ENCODE measurements around the gene GTF3C4. TPM values are rescaled to one million over a fixed set of nuclear protein-coding genes. Genes with fewer than 3 reads are reported as not detected.

Gene GTF3C4
- polyA plus RNA-seq, 2 of the 4 experiments (the other 2 are of a cell fraction): 9.0 to 15.4 TPM

DNA sequence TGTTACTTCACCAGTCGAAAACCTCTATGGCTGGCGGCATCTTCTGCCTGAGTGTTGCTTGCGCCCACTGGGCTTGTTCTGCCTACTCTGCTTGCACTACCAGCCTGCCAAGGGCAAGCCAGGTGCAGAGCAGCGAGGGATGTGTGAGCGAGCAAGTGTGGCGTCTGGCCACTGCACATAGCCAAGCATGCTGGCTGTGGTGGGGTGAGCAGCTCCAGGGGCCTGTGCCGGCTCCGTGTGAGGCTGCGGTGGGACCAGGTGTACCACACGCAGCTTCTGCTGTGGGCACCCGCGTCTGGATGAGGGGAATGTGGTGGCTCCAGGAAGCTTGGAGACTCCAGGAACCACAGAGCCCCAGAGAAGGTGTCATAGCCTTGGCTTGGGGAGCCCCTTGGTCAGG lies 51.4 kb downstream of the GTF3C4 start:
- H3K9me3 ChIP-seq: no peaks in the 10 kb centered on the region
- no peak for DNase-seq (ENCODE audit: low read depth in 1 of 2, low spot score in 1 of 2)
- no peak for FAIRE-seq
- ChIA-PET POLR2A (no interaction called here), CTCF (interaction anchor here (0.7 to 0.9 kb wide), 2 partner anchors 26 to 81 kb away, joined by 3 to 4 read pairs; no protein-coding TSS in a partner anchor)
- no peak for ATAC-seq
- no peak overlapping the region for H3K4me2 ChIP-seq
- WGBS (ENCODE audit: missing lambda C conversion rate): 67% methylated on average over 7 of the region's 12 CpGs
- TF ChIP-seq HOXB5 (CRISPR knock-in tag; IDR thresholded peaks at IDR 0.05): no peak
- no peak for TF ChIP-seq RARB (CRISPR knock-in tag; IDR thresholded peaks at IDR 0.05)
- no peak for TF ChIP-seq ZNF302 (CRISPR knock-in tag; IDR thresholded peaks at IDR 0.05)
- no peak for TF ChIP-seq POLR2A (IDR thresholded peaks at IDR 0.05; ENCODE audit: low read length)
- no peak for TF ChIP-seq E2F6 (IDR thresholded peaks at IDR 0.05; ENCODE audit: borderline replicate concordance, low read depth)
- TF ChIP-seq MAZ (IDR thresholded peaks at IDR 0.05; ENCODE audit: borderline replicate concordance, low read depth, low read length): no peak
- no peak for TF ChIP-seq CBX2 (IDR thresholded peaks at IDR 0.05; ENCODE audit: borderline replicate concordance, low read depth)
- no peak for TF ChIP-seq NR3C1 (IDR thresholded peaks at IDR 0.05)
- no peak for TF ChIP-seq JUNB (IDR thresholded peaks at IDR 0.05)
- TF ChIP-seq RNF2 (IDR thresholded peaks at IDR 0.05; ENCODE audit: borderline replicate concordance, low read depth): no peak
- TF ChIP-seq HES2 (IDR thresholded peaks at IDR 0.05): no peak
- TF ChIP-seq PBX3 (IDR thresholded peaks at IDR 0.05): no peak
- no peak for TF ChIP-seq RAD21 (conservative IDR thresholded peaks at IDR 0.05 in 1 of 2, IDR thresholded peaks at IDR 0.05 in 1 of 2)
- no peak for TF ChIP-seq MAFK (IDR thresholded peaks at IDR 0.05; ENCODE audit: partially characterized antibody)
- no peak for TF ChIP-seq TP53 (CRISPR knock-in tag; IDR thresholded peaks at IDR 0.05)
- TF ChIP-seq MAX (IDR thresholded peaks at IDR 0.05): no peak
- TF ChIP-seq MYC (IDR thresholded peaks at IDR 0.05; ENCODE audit: borderline replicate concordance, low read length): no peak
- no peak for TF ChIP-seq KDM1A (IDR thresholded peaks at IDR 0.05; ENCODE audit: low read depth)
- no peaks in the 10 kb centered on the region for H3K4me1 ChIP-seq
- H3K27ac ChIP-seq: no peak overlapping the region
- H3K4me3 ChIP-seq: no peak overlapping the region

DNA sequence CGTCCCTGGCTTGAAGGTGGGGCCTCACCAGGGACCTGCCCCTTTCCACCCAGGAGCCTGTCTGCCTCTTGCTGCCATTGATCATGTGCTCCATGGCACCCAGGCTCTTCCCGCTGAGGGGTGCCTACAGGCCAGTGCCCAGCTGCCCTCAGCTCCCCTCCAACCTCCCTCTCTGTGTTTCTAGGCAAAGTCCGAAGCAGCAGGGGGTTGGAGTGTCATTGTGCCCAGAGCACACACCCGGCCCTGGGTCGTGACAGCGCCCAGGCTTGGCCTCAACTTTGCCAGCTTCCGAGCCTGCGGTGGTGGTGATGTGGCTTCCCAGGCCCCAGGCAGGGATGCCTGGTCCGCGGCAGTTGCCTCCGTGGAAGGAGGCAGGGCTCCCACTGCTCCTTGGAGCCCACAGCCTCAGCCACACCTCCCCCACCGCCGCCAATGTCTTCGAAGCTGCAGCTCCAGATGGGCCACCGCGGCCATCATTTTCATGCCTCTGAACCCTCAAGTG lies 52.4 kb downstream of the GTF3C4 start:
- ChIA-PET POLR2A (no interaction called here), CTCF (interaction anchor here (0.9 kb wide), 1 partner anchor 80 kb away, joined by 4 read pairs; no protein-coding TSS in a partner anchor)
- TF ChIP-seq E2F6 (IDR thresholded peaks at IDR 0.05; ENCODE audit: borderline replicate concordance, low read depth) (no peak), CTCF (IDR thresholded peaks at IDR 0.05) (no peak), NPAS2 (CRISPR knock-in tag; IDR thresholded peaks at IDR 0.05; ENCODE audit: borderline replicate concordance) (no peak), GATA3 (IDR thresholded peaks at IDR 0.05; ENCODE audit: borderline replicate concordance) (no peak)
- TF ChIP-seq, protein P1, sequence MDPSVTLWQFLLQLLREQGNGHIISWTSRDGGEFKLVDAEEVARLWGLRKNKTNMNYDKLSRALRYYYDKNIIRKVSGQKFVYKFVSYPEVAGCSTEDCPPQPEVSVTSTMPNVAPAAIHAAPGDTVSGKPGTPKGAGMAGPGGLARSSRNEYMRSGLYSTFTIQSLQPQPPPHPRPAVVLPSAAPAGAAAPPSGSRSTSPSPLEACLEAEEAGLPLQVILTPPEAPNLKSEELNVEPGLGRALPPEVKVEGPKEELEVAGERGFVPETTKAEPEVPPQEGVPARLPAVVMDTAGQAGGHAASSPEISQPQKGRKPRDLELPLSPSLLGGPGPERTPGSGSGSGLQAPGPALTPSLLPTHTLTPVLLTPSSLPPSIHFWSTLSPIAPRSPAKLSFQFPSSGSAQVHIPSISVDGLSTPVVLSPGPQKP (IDR thresholded peaks at IDR 0.05; ENCODE audit: low read depth, low read length): no peak
- Histone ChIP-seq H3K9me3 (no peaks in the 10 kb centered on the region), H3K4me2 (no peak overlapping the region), H3K4me3 (no peak overlapping the region), H3K4me1 (no peaks in the 10 kb centered on the region), H3K27ac (no peak overlapping the region)
- DNase-seq (ENCODE audit: low read depth in 1 of 2, low spot score in 1 of 2) (no peak), ATAC-seq (no peak; a peak in 1 of 6 replicates), FAIRE-seq (no peak)
- 61% methylated on average over 10 of the region's 16 CpGs for WGBS (ENCODE audit: missing lambda C conversion rate)
